Measurements from ENCODE around the gene CCNJL.
"Not testable (repeated sequence)": the region's sequence is repeated elsewhere in the genome, so short reads cannot be mapped to it uniquely, and the experiment has no call there.

Gene CCNJL

DNA sequence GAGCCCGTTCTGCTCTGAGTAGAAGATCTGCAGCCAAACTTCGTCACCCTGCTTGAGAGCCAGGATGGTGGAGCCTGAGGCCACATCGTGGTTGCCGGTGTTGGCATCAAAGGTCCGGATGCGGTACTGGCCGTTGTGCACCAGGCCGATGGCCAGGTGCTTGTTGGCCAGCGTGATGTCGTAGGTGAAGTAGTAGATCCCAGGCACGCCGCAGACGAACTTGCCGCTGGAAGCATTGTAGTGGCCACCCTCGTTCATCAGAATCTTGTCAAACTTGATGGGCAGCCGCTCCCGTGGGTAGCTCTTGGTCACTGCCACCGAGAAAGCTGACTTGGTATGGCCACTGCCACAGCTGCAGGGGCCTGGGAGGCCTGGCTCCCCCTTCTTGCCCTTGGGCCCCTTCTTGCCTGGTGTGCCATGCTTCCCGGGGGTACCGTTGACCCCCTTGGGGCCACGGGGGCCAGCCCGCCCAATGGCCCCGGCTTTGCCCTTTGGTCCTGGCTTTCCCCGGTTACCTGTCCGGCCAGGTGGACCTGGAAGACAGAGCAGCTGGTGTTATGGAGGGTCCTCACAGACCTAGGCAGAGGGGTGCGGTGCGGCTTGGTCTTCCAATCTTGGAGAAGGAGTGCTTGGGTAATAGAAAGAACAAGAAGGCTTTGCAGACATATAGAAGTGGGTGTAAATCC, 37.0 kb upstream of the CCNJL start:
- Histone ChIP-seq H3K27ac (ENCODE audit: low read depth, low read length) (no peak overlapping the region), H3K4me1 (ENCODE audit: control insufficient read depth, insufficient read depth, low read length) (no peaks in the 10 kb centered on the region), H3K36me3 (ENCODE audit: control insufficient read depth, insufficient read depth, low read length) (no peaks in the 10 kb centered on the region), H3K4me3 (ENCODE audit: low read length) (no peak overlapping the region), H3K9ac (ENCODE audit: low read length) (no peak overlapping the region), H3K27me3 (ENCODE audit: control insufficient read depth, insufficient read depth, low read length) (no peaks in the 10 kb centered on the region)

- H3K27ac ChIP-seq (ENCODE audit: low read depth, low read length): no peak overlapping the region
- no peaks in the 10 kb centered on the region for H3K4me1 ChIP-seq (ENCODE audit: control insufficient read depth, insufficient read depth, low read length)
- H3K27me3 ChIP-seq (ENCODE audit: control insufficient read depth, insufficient read depth, low read length): no peaks in the 10 kb centered on the region
- no peak overlapping the region for H3K9ac ChIP-seq (ENCODE audit: low read length)
- H3K36me3 ChIP-seq (ENCODE audit: control insufficient read depth, insufficient read depth, low read length): no peaks in the 10 kb centered on the region
- no peak overlapping the region for H3K4me3 ChIP-seq (ENCODE audit: low read length)
Observed at GRCh38 chr5:160348080-160348479, 35.7 kb upstream of the CCNJL start.

DNA sequence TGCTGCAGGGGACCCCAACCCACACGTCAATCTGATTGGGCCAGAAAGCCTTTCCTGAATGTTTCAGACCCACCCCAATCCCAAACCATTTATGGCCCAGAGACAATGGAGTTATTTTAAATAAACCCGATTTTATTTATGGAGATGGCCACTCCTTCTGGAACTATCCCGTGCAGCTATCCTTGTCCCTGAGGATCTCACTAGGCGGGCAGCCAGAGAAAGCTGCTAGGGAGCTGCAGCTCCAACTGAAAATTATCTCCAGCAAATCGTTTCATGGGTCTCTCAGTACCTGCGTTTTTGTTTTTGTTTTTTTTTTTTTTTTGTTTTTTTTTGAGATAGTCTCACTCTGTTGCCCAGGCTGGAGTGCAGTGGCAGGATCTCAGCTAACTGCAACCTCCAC, 35.1 kb upstream of the CCNJL start:
- no peak overlapping the region for H3K4me3 ChIP-seq (ENCODE audit: low read length)
- no peaks in the 10 kb centered on the region for H3K36me3 ChIP-seq (ENCODE audit: control insufficient read depth, insufficient read depth, low read length)
- H3K27me3 ChIP-seq (ENCODE audit: control insufficient read depth, insufficient read depth, low read length): no peaks in the 10 kb centered on the region
- H3K27ac ChIP-seq (ENCODE audit: low read depth, low read length): no peak overlapping the region
- H3K9ac ChIP-seq (ENCODE audit: low read length): no peak overlapping the region
- no peaks in the 10 kb centered on the region for H3K4me1 ChIP-seq (ENCODE audit: control insufficient read depth, insufficient read depth, low read length)

DNA sequence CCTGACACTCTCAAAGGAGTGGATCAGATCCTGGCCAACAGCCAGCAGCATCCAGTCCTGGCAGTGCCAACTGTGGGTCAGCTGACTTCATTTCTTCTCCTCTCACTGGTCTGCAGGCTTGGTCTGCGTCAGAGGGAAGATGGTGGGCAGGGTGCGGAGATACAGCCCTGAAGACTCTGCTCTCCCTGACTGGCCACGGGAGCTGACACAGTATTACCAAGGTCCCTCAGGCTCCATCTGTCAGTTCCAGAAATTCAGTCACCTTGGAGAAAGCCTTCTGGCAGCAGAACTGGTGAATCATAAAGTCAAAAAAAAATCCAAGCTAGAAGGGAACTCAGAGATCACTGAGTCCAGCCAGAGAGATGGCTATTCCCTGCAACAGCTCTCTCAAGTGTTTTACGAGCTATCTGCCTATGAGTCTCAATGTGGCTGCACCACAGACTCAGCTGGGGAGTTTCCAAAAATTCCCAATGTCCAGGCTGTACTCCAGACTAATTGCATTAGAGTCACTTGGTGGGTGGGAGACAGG, 30.1 kb upstream of the CCNJL start:
- no peak overlapping the region for H3K4me3 ChIP-seq (ENCODE audit: low read length)
- no peaks in the 10 kb centered on the region for H3K36me3 ChIP-seq (ENCODE audit: control insufficient read depth, insufficient read depth, low read length)
- no peaks in the 10 kb centered on the region for H3K4me1 ChIP-seq (ENCODE audit: control insufficient read depth, insufficient read depth, low read length)
- no peak overlapping the region for H3K27ac ChIP-seq (ENCODE audit: low read depth, low read length)
- no peak overlapping the region for H3K9ac ChIP-seq (ENCODE audit: low read length)
- no peaks in the 10 kb centered on the region for H3K27me3 ChIP-seq (ENCODE audit: control insufficient read depth, insufficient read depth, low read length)

- Histone ChIP-seq H3K36me3 (ENCODE audit: control insufficient read depth, insufficient read depth, low read length) (no peaks in the 10 kb centered on the region), H3K27me3 (ENCODE audit: control insufficient read depth, insufficient read depth, low read length) (no peaks in the 10 kb centered on the region), H3K9ac (ENCODE audit: low read length) (no peak overlapping the region), H3K4me1 (ENCODE audit: control insufficient read depth, insufficient read depth, low read length) (no peaks in the 10 kb centered on the region), H3K4me3 (ENCODE audit: low read length) (no peak overlapping the region), H3K27ac (ENCODE audit: low read depth, low read length) (no peak overlapping the region)
Observed at GRCh38 chr5:160341309-160341870, 29.0 kb upstream of the CCNJL start.

GRCh38 chr5:160340513-160340912, 28.1 kb upstream of the CCNJL start:
- not testable (repeated sequence) for H3K36me3 ChIP-seq (ENCODE audit: control insufficient read depth, insufficient read depth, low read length); H3K4me3 ChIP-seq (ENCODE audit: low read length); H3K27ac ChIP-seq (ENCODE audit: low read depth, low read length); H3K27me3 ChIP-seq (ENCODE audit: control insufficient read depth, insufficient read depth, low read length); H3K9ac ChIP-seq (ENCODE audit: low read length); H3K4me1 ChIP-seq (ENCODE audit: control insufficient read depth, insufficient read depth, low read length)

DNA sequence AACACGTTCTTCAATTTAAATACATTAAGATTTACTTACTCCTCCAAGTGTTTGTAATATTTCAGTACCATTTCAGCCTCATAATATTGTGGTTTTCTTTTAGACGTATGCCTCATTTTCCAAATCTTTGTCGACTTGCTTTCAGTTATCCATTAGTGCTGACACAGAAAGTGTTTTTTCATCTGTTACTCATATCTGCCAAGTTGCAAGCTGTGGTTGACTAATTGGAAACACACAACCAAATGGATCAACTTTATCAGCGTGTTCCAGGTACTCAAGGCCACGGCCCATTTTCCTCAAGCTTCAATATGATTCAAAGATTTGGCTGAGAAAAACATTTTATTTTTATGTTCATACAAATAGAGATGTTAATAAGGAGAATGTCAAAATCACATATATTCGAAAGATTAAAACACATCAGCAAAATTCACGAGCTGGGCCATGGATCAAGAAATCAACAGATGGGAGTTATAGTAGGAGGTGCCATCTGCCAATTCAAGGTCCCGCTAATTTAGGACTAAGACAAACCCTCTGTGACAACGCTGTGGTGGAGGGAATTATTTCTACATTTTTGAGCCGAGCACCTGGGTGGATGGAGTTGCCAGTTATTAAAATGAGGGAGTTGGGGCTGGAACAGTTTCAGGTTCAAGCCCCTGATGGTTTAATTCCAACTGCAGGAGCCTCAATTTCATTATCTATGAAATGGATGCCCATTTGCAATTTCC, 27.2 kb upstream of the CCNJL start:
- H3K4me3 ChIP-seq (ENCODE audit: low read length): no peak overlapping the region
- H3K36me3 ChIP-seq (ENCODE audit: control insufficient read depth, insufficient read depth, low read length): no peaks in the 10 kb centered on the region
- H3K27me3 ChIP-seq (ENCODE audit: control insufficient read depth, insufficient read depth, low read length): no peaks in the 10 kb centered on the region
- H3K9ac ChIP-seq (ENCODE audit: low read length): no peak overlapping the region
- no peak overlapping the region for H3K27ac ChIP-seq (ENCODE audit: low read depth, low read length)
- H3K4me1 ChIP-seq (ENCODE audit: control insufficient read depth, insufficient read depth, low read length): no peaks in the 10 kb centered on the region

DNA sequence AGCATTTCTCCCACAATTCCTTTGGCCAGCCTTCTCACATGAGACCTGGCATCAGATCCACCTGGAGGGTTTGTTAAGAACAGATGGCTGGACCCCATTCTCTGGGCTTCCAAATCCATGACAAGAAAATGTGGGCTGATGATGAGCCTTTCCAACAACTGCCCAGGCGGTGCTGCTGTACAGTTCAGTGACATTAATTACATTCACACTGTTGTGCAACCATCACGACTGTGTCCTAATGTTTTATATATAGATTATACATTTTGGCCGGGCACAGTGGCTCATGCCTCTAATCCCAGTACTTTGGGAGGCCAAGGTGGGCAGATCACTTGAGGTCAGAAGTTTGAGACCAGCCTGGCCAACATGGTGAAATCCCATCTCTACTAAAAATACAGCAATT, 22.4 kb upstream of the CCNJL start:
- H3K9ac ChIP-seq (ENCODE audit: low read length); H3K27me3 ChIP-seq (ENCODE audit: control insufficient read depth, insufficient read depth, low read length); H3K27ac ChIP-seq (ENCODE audit: low read depth, low read length); H3K4me1 ChIP-seq (ENCODE audit: control insufficient read depth, insufficient read depth, low read length); H3K4me3 ChIP-seq (ENCODE audit: low read length); H3K36me3 ChIP-seq (ENCODE audit: control insufficient read depth, insufficient read depth, low read length): not testable (repeated sequence)

- Histone ChIP-seq H3K9ac (ENCODE audit: low read length) (no peak overlapping the region), H3K27me3 (ENCODE audit: control insufficient read depth, insufficient read depth, low read length) (no peaks in the 10 kb centered on the region), H3K36me3 (ENCODE audit: control insufficient read depth, insufficient read depth, low read length) (no peaks in the 10 kb centered on the region), H3K4me3 (ENCODE audit: low read length) (no peak overlapping the region), H3K27ac (ENCODE audit: low read depth, low read length) (no peak overlapping the region), H3K4me1 (ENCODE audit: control insufficient read depth, insufficient read depth, low read length) (no peaks in the 10 kb centered on the region)
Observed at GRCh38 chr5:160333721-160334120, 21.4 kb upstream of the CCNJL start.

DNA sequence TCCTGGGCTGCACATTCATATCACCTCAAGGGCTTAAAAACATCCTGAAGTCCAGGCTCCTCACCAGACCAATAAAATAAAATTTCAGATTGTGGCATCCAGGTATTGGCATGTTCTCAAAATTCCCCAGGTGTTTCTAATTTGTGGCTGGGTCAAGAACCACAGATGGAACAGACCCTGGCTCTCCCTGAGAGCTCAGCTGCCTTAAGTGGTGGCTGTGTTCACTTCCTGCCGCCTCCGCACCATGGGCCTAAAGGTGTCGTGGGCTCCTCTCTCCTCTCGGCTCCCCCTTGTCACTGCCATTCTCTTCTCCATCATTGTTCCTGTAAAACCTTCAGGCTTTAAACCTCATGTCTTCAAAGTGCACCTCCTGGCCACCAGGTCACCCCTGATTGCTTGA, 17.8 kb upstream of the CCNJL start:
- H3K27ac ChIP-seq (ENCODE audit: low read depth, low read length): no peak overlapping the region
- H3K36me3 ChIP-seq (ENCODE audit: control insufficient read depth, insufficient read depth, low read length): no peaks in the 10 kb centered on the region
- no peak overlapping the region for H3K4me3 ChIP-seq (ENCODE audit: low read length)
- no peaks in the 10 kb centered on the region for H3K4me1 ChIP-seq (ENCODE audit: control insufficient read depth, insufficient read depth, low read length)
- no peak overlapping the region for H3K9ac ChIP-seq (ENCODE audit: low read length)
- no peaks in the 10 kb centered on the region for H3K27me3 ChIP-seq (ENCODE audit: control insufficient read depth, insufficient read depth, low read length)

DNA sequence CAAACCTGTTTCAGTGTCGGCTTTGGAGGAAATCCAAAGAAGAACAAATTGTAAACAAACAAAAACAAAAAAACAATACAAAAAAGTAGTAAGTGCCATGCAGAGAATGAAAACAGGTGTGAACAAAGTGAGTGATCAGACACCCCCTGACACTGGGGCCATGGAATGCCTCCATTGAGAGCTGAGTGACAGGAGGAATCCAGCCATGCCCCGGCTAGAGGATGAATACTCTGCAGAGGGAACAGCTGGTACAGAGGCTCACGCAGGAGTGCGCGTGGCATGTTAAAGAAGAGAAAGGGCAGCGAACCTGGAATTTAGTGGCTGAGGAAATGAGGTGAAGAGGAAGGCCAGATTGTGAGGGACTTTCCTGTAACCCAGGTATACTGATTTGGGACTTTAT, 15.5 kb upstream of the CCNJL start:
- H3K27ac ChIP-seq (ENCODE audit: low read depth, low read length): no peak overlapping the region
- H3K4me3 ChIP-seq (ENCODE audit: low read length): no peak overlapping the region
- H3K4me1 ChIP-seq (ENCODE audit: control insufficient read depth, insufficient read depth, low read length): no peaks in the 10 kb centered on the region
- H3K36me3 ChIP-seq (ENCODE audit: control insufficient read depth, insufficient read depth, low read length): no peaks in the 10 kb centered on the region
- H3K9ac ChIP-seq (ENCODE audit: low read length): no peak overlapping the region
- H3K27me3 ChIP-seq (ENCODE audit: control insufficient read depth, insufficient read depth, low read length): no peaks in the 10 kb centered on the region

DNA sequence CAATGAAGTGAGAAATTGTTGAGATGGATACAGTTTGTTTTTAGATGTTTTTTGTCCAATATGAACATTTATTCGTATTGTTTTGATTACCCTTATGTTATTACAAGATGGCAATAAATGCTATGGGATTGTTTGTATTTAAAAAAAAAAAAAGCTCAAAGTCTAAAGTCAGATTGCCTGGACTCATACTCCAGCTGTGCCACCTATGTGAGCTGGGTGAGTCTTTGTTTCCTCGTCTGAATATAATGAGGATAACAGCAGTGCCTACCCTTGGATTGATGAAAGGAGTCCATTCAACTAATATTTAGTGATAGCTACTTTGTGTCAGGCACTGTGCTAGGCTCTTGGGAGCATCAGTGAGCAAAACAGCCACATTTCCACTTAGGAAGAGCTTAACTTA, 14.6 kb upstream of the CCNJL start:
- Histone ChIP-seq H3K9ac (ENCODE audit: low read length) (no peak overlapping the region), H3K4me3 (ENCODE audit: low read length) (no peak overlapping the region), H3K36me3 (ENCODE audit: control insufficient read depth, insufficient read depth, low read length) (no peaks in the 10 kb centered on the region), H3K27me3 (ENCODE audit: control insufficient read depth, insufficient read depth, low read length) (no peaks in the 10 kb centered on the region), H3K27ac (ENCODE audit: low read depth, low read length) (no peak overlapping the region), H3K4me1 (ENCODE audit: control insufficient read depth, insufficient read depth, low read length) (no peaks in the 10 kb centered on the region)

GRCh38 chr5:160325716-160326115, 13.4 kb upstream of the CCNJL start:
- H3K27ac ChIP-seq (ENCODE audit: low read depth, low read length): no peak overlapping the region
- no peak overlapping the region for H3K4me3 ChIP-seq (ENCODE audit: low read length)
- H3K36me3 ChIP-seq (ENCODE audit: control insufficient read depth, insufficient read depth, low read length): no peaks in the 10 kb centered on the region
- no peaks in the 10 kb centered on the region for H3K27me3 ChIP-seq (ENCODE audit: control insufficient read depth, insufficient read depth, low read length)
- no peak overlapping the region for H3K9ac ChIP-seq (ENCODE audit: low read length)
- no peaks in the 10 kb centered on the region for H3K4me1 ChIP-seq (ENCODE audit: control insufficient read depth, insufficient read depth, low read length)
